Mammary epithelial cell (primary cell): ENCODE measurements around the gene FAM9C.
"Not testable (repeated sequence)": the region's sequence is repeated elsewhere in the genome, so short reads cannot be mapped to it uniquely, and the experiment has no call there.

Experiments used
- CTCF ChIP-seq, 2 donors: IDR thresholded peaks in 1 of 2; conservative IDR thresholded peaks in 1 of 2; 2 replicates each; pipeline ENCODE4 v1.5.1; 2011 to 2012; ENCODE audit warnings: inconsistent platforms in 2 of 2, low read length in 2 of 2, mild to moderate bottlenecking in 2 of 2, control low read depth in 1 of 2, low read depth in 1 of 2; ENCODE audit not compliant: insufficient read depth in 1 of 2; ENCODE audit errors: extremely low read depth in 1 of 2
- EZH2 ChIP-seq: IDR thresholded peaks from 2 replicates; pipeline ENCODE4 v1.6.1; 2012; ENCODE audit warnings: low read length, inconsistent platforms, borderline replicate concordance

DNA sequence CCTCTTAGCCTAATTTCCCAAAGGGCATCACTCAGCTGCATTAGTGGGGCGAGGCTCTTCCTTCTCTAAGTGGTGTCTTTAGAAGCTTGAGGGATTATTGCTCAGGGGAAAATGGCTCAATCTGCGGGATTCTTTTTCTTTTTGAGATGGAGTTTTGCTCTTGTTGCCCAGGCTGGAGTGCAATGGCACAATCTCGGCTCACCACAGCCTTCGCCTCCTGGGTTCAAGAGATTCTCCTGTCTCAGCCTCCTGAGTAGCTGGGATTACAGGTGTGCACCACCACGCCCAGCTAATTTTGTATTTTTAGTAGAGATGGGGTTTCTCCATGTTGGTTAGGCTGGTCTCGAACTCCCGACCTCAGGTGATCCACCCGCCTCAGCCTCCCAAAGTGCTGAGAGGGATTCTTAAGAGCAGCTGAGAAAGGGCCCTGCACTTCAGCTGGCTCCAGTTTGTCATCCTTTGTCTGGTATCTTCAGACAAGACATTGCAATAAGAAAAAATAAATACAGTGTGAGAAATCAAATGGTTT, 42.4 kb upstream of the FAM9C start:
- not testable (repeated sequence) for TF ChIP-seq CTCF (conservative IDR thresholded peaks at IDR 0.05 in 1 of 2, IDR thresholded peaks at IDR 0.05 in 1 of 2; ENCODE audit: extremely low read depth in 1 of 2, insufficient read depth in 1 of 2, low read depth in 1 of 2, low read length in 2 of 2); EZH2
